RCC 7860 (cell line): ENCODE measurements around the gene ATP2C1.
"Not testable (repeated sequence)": the region's sequence is repeated elsewhere in the genome, so short reads cannot be mapped to it uniquely, and the experiment has no call there.

Experiments
- DNase-seq: peaks from one replicate; pipeline ENCODE4 v3.0.0-alpha.2; 2015; ENCODE audit warnings: low spot score
- FAIRE-seq: peaks from 2 replicates; lab custom pipeline; 2012; peaks lifted over from hg19 to GRCh38; lab: Jason Lieb, UNC

The ATP2C1 gene

DNA sequence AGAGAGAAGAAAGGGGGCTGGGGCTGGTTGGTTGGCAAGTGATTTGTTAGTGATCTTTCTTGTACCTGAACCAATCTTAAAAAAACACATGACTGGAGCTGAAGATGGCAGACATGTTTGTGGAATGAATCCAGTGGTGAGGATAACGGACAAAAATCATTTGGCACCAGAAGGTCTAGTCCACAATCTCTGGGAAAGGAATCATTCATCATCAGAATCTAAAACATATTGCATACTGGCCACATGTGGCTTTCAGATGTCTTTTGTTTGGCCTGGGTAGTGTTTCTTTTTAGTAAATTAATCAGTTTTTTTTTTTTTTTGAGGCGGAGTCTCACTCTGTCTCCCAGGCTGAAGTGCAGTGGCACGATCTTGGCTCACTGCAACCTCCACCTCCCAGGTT lies 137.8 kb downstream of the ATP2C1 start:
- DNase-seq = no peak
- FAIRE-seq = no peak

- DNase-seq (peak; percentile 16), FAIRE-seq (peak; percentile 86)
These were observed 139.7 kb downstream of the ATP2C1 start for GRCh38 chr3:131033480-131034080.

GRCh38 chr3:131036200-131036816 lies 142.4 kb downstream of the ATP2C1 start:
- FAIRE-seq = no peak
- DNase-seq = no peak

GRCh38 chr3:131036986-131037385 lies 143.1 kb downstream of the ATP2C1 start:
- FAIRE-seq = no peak
- no peak for DNase-seq

DNA sequence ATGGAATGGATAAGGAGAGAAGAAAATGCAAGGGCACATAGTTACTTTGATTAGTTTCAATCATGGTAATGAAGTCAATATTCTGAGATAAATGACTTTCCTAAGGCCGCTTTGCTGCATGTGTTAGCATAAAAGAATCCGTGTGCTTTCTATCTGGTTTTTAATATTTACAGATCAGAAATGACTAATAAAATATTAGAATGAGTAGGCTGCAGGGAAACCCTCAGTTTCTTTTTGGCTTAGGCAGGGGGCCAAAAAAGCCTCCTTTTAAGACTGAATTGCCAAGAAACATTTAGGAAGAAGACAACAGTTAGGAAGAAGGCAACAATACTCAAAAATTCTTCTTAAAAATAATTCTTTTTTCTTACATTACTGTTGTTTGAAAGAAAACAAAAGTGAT lies 144.4 kb downstream of the ATP2C1 start:
- FAIRE-seq = no peak

DNA sequence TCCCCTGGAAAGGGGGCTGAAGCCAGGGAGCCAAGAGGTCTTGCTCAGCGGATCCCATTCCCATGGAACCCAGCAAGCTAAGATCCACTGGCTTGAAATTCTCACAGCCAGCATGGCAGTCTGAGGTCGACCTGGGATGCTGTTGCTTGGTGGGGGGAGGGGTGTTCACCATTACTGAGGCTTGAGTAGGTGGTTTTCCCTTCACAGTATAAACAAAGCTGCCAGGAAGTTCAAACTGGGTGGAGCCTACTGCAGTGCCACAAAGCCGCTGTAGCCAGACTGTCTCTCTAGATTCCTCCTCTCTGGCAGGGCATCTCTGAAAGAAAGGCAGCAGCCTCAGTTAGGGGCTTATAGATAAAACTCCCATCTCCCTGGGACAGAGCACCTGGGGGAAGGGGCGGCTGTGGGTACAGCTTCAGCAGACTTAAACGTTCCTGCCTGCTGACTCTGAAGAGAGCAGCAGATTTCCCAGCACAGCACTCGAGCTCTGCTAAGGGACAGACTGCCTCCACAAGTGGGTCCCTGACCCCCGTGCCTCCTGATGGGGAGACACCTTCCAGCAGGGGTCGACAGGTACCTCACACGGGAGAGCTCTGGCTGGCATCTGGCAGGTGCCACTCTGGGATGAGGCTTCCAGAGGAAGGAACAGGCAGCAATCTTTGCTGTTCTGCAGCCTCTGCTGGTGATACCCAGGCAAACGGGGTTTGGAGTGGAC lies 148.5 kb downstream of the ATP2C1 start:
- FAIRE-seq, DNase-seq: not testable (repeated sequence)

More for the DNA sequence above, 144.4 kb downstream of the ATP2C1 start:
- no peak for DNase-seq

- DNase-seq = no peak
- no peak for FAIRE-seq
These were observed 153.7 kb downstream of the ATP2C1 start for GRCh38 chr3:131047582-131047981.

- DNase-seq = no peak
- no peak for FAIRE-seq
These were observed 154.1 kb downstream of the ATP2C1 start for GRCh38 chr3:131048030-131048429.

- DNase-seq (no peak), FAIRE-seq (no peak)
These were observed 156.1 kb downstream of the ATP2C1 start for GRCh38 chr3:131050001-131050400.

GRCh38 chr3:131053043-131053859 lies 159.4 kb downstream of the ATP2C1 start:
- FAIRE-seq (no peak), DNase-seq (no peak)
